ENCODE results near the gene TMEM11.

DNA sequence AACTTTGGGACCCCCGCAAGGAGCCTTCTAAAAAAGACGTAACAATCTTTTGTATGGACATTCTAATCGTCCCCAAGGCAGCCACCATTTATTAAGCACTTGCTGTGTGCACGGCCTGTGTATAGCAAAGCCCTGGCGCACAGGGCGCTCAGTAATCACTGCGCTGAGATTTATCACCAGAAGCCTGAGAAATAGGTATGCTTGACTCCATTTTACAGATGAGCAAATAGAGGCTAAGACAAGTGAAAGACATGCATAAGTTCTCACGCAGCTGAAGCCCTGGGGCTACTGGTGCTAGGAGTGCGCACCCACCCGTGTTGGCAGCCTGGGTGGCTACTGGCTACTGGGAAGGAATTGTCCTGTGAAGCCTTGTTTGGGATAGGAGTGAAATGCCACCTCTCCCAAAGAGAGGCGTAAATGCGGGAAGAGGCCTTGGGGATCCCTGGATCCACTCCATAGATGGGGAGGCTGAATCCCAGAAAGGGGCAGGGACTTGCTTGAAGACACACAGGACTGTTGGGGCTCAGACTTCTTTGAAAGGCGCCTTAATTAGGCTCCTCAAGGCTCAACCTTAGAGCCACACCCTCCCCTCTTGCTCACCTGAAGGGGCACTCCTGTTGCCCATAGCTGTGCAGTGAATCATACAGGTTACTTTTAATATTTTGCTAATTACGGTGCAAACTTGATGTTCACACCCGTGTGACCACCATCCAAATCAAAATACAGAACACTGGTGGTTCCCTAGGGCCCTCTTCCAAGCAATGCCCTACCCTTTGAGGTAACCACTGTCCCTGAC, 39.9 kb upstream of the TMEM11 start:
- TF ChIP-seq POLR2A (IDR thresholded peaks at IDR 0.05) (peak in 1 of 4 donors; percentile 9), EP300 (IDR thresholded peaks at IDR 0.05) (peak in 1 of 4 donors; percentile 63), POLR2AphosphoS5 (IDR thresholded peaks at IDR 0.05) (no peak)
- TF ChIP-seq, protein P1, sequence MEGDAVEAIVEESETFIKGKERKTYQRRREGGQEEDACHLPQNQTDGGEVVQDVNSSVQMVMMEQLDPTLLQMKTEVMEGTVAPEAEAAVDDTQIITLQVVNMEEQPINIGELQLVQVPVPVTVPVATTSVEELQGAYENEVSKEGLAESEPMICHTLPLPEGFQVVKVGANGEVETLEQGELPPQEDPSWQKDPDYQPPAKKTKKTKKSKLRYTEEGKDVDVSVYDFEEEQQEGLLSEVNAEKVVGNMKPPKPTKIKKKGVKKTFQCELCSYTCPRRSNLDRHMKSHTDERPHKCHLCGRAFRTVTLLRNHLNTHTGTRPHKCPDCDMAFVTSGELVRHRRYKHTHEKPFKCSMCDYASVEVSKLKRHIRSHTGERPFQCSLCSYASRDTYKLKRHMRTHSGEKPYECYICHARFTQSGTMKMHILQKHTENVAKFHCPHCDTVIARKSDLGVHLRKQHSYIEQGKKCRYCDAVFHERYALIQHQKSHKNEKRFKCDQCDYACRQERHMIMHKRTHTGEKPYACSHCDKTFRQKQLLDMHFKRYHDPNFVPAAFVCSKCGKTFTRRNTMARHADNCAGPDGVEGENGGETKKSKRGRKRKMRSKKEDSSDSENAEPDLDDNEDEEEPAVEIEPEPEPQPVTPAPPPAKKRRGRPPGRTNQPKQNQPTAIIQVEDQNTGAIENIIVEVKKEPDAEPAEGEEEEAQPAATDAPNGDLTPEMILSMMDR (IDR thresholded peaks at IDR 0.05): no peak
